NB4 (cell line): ENCODE measurements around the gene SPON2.

Experiments
- MYC ChIP-seq: IDR thresholded peaks from 2 replicates; pipeline ENCODE4 v1.6.1; 2011; ENCODE audit warnings: low read depth, low read length
- POLR2A ChIP-seq: IDR thresholded peaks from 2 replicates; pipeline ENCODE4 v1.6.1; 2011; ENCODE audit warnings: mild to moderate bottlenecking; ENCODE audit not compliant: insufficient read length; ENCODE audit errors: extremely low read depth
- TF ChIP-seq, protein P1 (sequence below): IDR thresholded peaks from one replicate; pipeline ENCODE4 v1.5.1; 2012; ENCODE audit warnings: low read depth, low read length
- TF ChIP-seq, protein P2 (sequence below): IDR thresholded peaks from 2 replicates; pipeline ENCODE4 v1.6.1; 2011; ENCODE audit warnings: low read depth, low read length

DNA sequence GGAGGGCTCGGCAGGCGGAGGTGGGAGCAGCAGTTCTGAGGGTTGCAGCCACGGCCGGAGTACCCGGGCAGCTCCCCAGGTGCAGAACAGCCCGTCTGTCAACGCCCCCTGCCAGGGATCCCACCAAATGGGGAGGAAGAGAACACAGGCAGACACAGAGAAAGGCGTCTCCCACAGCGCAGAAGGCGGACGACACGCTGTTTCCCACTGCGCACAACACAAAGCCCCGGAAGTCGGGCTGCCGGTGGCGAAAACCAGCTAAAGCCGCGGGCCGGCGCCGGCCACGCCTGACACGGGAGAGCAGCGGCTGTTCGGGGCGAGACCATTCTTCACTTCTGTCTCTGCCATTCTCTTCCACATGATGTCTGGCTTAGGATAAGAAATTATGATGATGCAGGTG is 45.0 kb upstream of the SPON2 start:
- TF ChIP-seq, protein P1, sequence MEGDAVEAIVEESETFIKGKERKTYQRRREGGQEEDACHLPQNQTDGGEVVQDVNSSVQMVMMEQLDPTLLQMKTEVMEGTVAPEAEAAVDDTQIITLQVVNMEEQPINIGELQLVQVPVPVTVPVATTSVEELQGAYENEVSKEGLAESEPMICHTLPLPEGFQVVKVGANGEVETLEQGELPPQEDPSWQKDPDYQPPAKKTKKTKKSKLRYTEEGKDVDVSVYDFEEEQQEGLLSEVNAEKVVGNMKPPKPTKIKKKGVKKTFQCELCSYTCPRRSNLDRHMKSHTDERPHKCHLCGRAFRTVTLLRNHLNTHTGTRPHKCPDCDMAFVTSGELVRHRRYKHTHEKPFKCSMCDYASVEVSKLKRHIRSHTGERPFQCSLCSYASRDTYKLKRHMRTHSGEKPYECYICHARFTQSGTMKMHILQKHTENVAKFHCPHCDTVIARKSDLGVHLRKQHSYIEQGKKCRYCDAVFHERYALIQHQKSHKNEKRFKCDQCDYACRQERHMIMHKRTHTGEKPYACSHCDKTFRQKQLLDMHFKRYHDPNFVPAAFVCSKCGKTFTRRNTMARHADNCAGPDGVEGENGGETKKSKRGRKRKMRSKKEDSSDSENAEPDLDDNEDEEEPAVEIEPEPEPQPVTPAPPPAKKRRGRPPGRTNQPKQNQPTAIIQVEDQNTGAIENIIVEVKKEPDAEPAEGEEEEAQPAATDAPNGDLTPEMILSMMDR, result no peak
- TF ChIP-seq POLR2A (no peak), MYC (no peak)
- TF ChIP-seq, protein P2, sequence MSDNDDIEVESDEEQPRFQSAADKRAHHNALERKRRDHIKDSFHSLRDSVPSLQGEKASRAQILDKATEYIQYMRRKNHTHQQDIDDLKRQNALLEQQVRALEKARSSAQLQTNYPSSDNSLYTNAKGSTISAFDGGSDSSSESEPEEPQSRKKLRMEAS, result no peak
